VCaP (cell line): ENCODE data around the gene GIMAP4.
"Not testable (repeated sequence)": the region's sequence is repeated elsewhere in the genome, so short reads cannot be mapped to it uniquely, and the experiment has no call there.

ENCODE experiments used
- H3K27ac ChIP-seq: fragments of 450-650 bp; 2 replicates; pipeline ENCODE4 v1.5.1; 2017
- CTCF ChIP-seq: fragments of 450-650 bp; conservative IDR thresholded peaks from 2 replicates; pipeline ENCODE4 v1.5.1; 2017; ENCODE audit warnings: mild to moderate bottlenecking, moderate library complexity

GIMAP4 gene

GRCh38 chr7:150567169-150567568, at the start of gene GIMAP4:
Gene GIMAP4 (plus strand): TSS chr7:150567390. CDS start chr7:150569902, 2,512 bp downstream.
- no peak within 1 kb of the TSS for H3K27ac ChIP-seq
- TF ChIP-seq CTCF, result no peak

GRCh38 chr7:150519310-150519709, 47.9 kb upstream of the GIMAP4 start:
- no peak for TF ChIP-seq CTCF
- no peak overlapping the region for H3K27ac ChIP-seq

- no peak for TF ChIP-seq CTCF
- no peak overlapping the region for H3K27ac ChIP-seq
Observed at GRCh38 chr7:150520145-150520544, 47.0 kb upstream of the GIMAP4 start.

GRCh38 chr7:150522931-150523330, 44.3 kb upstream of the GIMAP4 start:
- not testable (repeated sequence) for H3K27ac ChIP-seq

- no peak for TF ChIP-seq CTCF
- H3K27ac ChIP-seq, result no peak overlapping the region
Observed at GRCh38 chr7:150524018-150524417, 43.2 kb upstream of the GIMAP4 start.

GRCh38 chr7:150531704-150532103, 35.5 kb upstream of the GIMAP4 start:
- TF ChIP-seq CTCF, result no peak
- no peak overlapping the region for H3K27ac ChIP-seq

- H3K27ac ChIP-seq, result no peak overlapping the region
- TF ChIP-seq CTCF, result no peak
Observed at GRCh38 chr7:150538259-150538658, 28.9 kb upstream of the GIMAP4 start.

- no peak overlapping the region for H3K27ac ChIP-seq
- no peak for TF ChIP-seq CTCF
Observed at GRCh38 chr7:150553163-150553562, 14.0 kb upstream of the GIMAP4 start.
